Measurements from ENCODE around the gene RGP1. TPM values are rescaled to one million over a fixed set of nuclear protein-coding genes. Genes with fewer than 3 reads are reported as not detected.

Gene RGP1
- polyA plus RNA-seq, 1 donor (not counting 4 experiments of a cell fraction or from before 2014, with no cell fraction given): 18.3 TPM

DNA sequence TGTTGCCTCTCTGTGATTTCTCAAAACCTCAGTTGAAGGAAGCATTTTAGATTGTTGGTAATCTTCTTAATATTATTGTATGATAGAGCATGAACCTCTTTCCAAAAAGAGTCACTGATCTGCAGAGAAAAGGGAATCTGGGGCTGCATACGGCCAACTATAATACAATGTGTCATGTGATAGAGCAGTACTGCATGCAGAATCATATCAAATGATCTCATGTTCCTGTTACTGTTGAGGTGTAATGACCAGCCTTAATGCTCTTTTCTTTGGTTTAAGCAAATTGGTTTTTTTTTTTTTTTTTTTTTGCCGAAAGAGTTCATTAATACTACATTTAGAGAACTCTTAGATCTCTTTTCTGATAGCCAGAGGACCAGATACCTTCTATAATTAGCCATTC is 17.9 kb downstream of the RGP1 start:
- no peak overlapping the region for H3K4me2 ChIP-seq (ENCODE audit: control insufficient read depth, extremely low read depth, insufficient read depth, low read depth, low read length)
- H4K20me1 ChIP-seq (ENCODE audit: control insufficient read depth, extremely low read depth, insufficient read depth, low read length): no peaks in the 10 kb centered on the region
- no peak overlapping the region for H2AFZ ChIP-seq (ENCODE audit: control insufficient read depth, low read length)
- H3K4me3 ChIP-seq (ENCODE audit: control insufficient read depth in 2 of 3, extremely low read depth in 1 of 3, insufficient read depth in 2 of 3, low read depth in 1 of 3, low read length in 3 of 3): no peak overlapping the region
- no peak for TF ChIP-seq EZH2 (IDR thresholded peaks at IDR 0.05; ENCODE audit: low read length)
- TF ChIP-seq, protein P1, sequence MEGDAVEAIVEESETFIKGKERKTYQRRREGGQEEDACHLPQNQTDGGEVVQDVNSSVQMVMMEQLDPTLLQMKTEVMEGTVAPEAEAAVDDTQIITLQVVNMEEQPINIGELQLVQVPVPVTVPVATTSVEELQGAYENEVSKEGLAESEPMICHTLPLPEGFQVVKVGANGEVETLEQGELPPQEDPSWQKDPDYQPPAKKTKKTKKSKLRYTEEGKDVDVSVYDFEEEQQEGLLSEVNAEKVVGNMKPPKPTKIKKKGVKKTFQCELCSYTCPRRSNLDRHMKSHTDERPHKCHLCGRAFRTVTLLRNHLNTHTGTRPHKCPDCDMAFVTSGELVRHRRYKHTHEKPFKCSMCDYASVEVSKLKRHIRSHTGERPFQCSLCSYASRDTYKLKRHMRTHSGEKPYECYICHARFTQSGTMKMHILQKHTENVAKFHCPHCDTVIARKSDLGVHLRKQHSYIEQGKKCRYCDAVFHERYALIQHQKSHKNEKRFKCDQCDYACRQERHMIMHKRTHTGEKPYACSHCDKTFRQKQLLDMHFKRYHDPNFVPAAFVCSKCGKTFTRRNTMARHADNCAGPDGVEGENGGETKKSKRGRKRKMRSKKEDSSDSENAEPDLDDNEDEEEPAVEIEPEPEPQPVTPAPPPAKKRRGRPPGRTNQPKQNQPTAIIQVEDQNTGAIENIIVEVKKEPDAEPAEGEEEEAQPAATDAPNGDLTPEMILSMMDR (optimal IDR thresholded peaks at IDR 0.05 in 1 of 3, IDR thresholded peaks at IDR 0.05 in 1 of 3, conservative IDR thresholded peaks at IDR 0.05 in 1 of 3; ENCODE audit: extremely low read depth in 1 of 3, insufficient read depth in 2 of 3, low read length in 3 of 3): no peak
- no peak overlapping the region for H3K9ac ChIP-seq (ENCODE audit: control insufficient read depth, extremely low read depth, insufficient read depth, low read length)
- no peaks in the 10 kb centered on the region for H3K9me1 ChIP-seq (ENCODE audit: control insufficient read depth, extremely low read depth, insufficient read depth, low read length)
- peaks cover 8% of the 10 kb centered on the region for H3K4me1 ChIP-seq (ENCODE audit: control insufficient read depth, extremely low read depth, insufficient read depth, low read length)
- DNase-seq (ENCODE audit: low read depth, low spot score) (no peak), FAIRE-seq (no peak)
- dilution Hi-C loops (cut with MboI; ENCODE audit: extremely low pct_ligation_motif_present, low sequenced_read_pairs): no loop called here
- no peaks in the 10 kb centered on the region for H3K9me3 ChIP-seq (ENCODE audit: control insufficient read depth, low read depth, low read length)
- H3K27me3 ChIP-seq (ENCODE audit: control insufficient read depth, extremely low read depth, insufficient read depth, low read length): no peaks in the 10 kb centered on the region
- no peaks in the 10 kb centered on the region for H3K36me3 ChIP-seq (ENCODE audit: control insufficient read depth in 2 of 2, extremely low read depth in 1 of 2, insufficient read depth in 2 of 2, low read length in 2 of 2)
- H3K27ac ChIP-seq (ENCODE audit: control insufficient read depth, insufficient read depth, low read length): no peak overlapping the region
- no peaks in the 10 kb centered on the region for H3K79me2 ChIP-seq (ENCODE audit: control insufficient read depth, insufficient read depth, low read length)

DNA sequence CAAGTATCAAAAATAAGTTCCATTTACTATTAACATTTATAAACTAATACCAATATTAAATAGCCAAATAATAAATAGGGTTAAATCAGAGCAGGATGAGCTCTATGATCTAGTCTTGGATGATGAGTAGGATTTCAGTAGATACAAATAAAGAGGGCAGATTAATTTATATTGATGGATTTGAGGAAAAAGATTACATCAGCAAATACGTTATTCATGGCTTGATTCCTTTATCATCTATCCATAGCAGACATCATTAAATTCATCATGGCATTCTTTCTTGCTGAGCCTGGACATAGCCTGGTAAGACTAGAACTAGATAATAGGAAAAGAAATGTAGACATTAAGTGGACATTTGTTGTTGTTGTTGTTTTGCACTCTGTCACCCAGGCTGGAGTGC is 18.4 kb downstream of the RGP1 start:
- no peak overlapping the region for H3K9ac ChIP-seq (ENCODE audit: control insufficient read depth, extremely low read depth, insufficient read depth, low read length)
- TF ChIP-seq EZH2 (IDR thresholded peaks at IDR 0.05; ENCODE audit: low read length): no peak
- TF ChIP-seq, protein P1 (optimal IDR thresholded peaks at IDR 0.05 in 1 of 3, IDR thresholded peaks at IDR 0.05 in 1 of 3, conservative IDR thresholded peaks at IDR 0.05 in 1 of 3; ENCODE audit: extremely low read depth in 1 of 3, insufficient read depth in 2 of 3, low read length in 3 of 3): no peak
- H3K4me1 ChIP-seq (ENCODE audit: control insufficient read depth, extremely low read depth, insufficient read depth, low read length): peaks cover 11% of the 10 kb centered on the region
- H2AFZ ChIP-seq (ENCODE audit: control insufficient read depth, low read length): no peak overlapping the region
- no peak overlapping the region for H3K4me3 ChIP-seq (ENCODE audit: control insufficient read depth in 2 of 3, extremely low read depth in 1 of 3, insufficient read depth in 2 of 3, low read depth in 1 of 3, low read length in 3 of 3)
- H3K27me3 ChIP-seq (ENCODE audit: control insufficient read depth, extremely low read depth, insufficient read depth, low read length): no peaks in the 10 kb centered on the region
- no peaks in the 10 kb centered on the region for H3K9me3 ChIP-seq (ENCODE audit: control insufficient read depth, low read depth, low read length)
- H4K20me1 ChIP-seq (ENCODE audit: control insufficient read depth, extremely low read depth, insufficient read depth, low read length): no peaks in the 10 kb centered on the region
- no peaks in the 10 kb centered on the region for H3K79me2 ChIP-seq (ENCODE audit: control insufficient read depth, insufficient read depth, low read length)
- H3K27ac ChIP-seq (ENCODE audit: control insufficient read depth, insufficient read depth, low read length): no peak overlapping the region
- FAIRE-seq (no peak), DNase-seq (ENCODE audit: low read depth, low spot score) (no peak)
- H3K36me3 ChIP-seq (ENCODE audit: control insufficient read depth in 2 of 2, extremely low read depth in 1 of 2, insufficient read depth in 2 of 2, low read length in 2 of 2): no peaks in the 10 kb centered on the region
- dilution Hi-C loops (cut with MboI; ENCODE audit: extremely low pct_ligation_motif_present, low sequenced_read_pairs): no loop called here
- no peaks in the 10 kb centered on the region for H3K9me1 ChIP-seq (ENCODE audit: control insufficient read depth, extremely low read depth, insufficient read depth, low read length)
- no peak overlapping the region for H3K4me2 ChIP-seq (ENCODE audit: control insufficient read depth, extremely low read depth, insufficient read depth, low read depth, low read length)

Data from keratinocyte (primary cell).